GM13977 (cell line): ENCODE data around the gene CPAMD8.
"Not testable (repeated sequence)": the region's sequence is repeated elsewhere in the genome, so short reads cannot be mapped to it uniquely, and the experiment has no call there.

Source experiments
- DNase-seq: peaks from one replicate; pipeline ENCODE4 v3.0.0; 2012; ENCODE audit warnings: low spot score
- CTCF ChIP-seq: IDR thresholded peaks from 2 replicates; pipeline ENCODE4 v1.5.1; 2012; ENCODE audit warnings: mild to moderate bottlenecking, control low read depth; ENCODE audit not compliant: insufficient read depth; ENCODE audit errors: extremely low read depth, missing control alignments
- in situ Hi-C: fragments of 300-500 bp; cut with MboI; formaldehyde crosslinking; loops from one replicate; pipeline ENCODE4 v1.12.0; 2022; ENCODE audit warnings: low sequenced_read_pairs, low pct_unique_long_range_greater_than_20kb, mixed read lengths, inconsistent platforms; ENCODE audit not compliant: unreplicated experiment

CPAMD8 gene

GRCh38 chr19:17022738-17023137, 3.9 kb downstream of the CPAMD8 start:
- DNase-seq, result no peak
- in situ Hi-C loops, result no loop called here
- no peak for TF ChIP-seq CTCF

- DNase-seq, result no peak
- no peak for TF ChIP-seq CTCF
- in situ Hi-C loops, result no loop called here
Measured at GRCh38 chr19:17021793-17022590, 4.6 kb downstream of the CPAMD8 start.

GRCh38 chr19:17021328-17021727, 5.3 kb downstream of the CPAMD8 start:
- TF ChIP-seq CTCF, result no peak
- no peak for DNase-seq
- in situ Hi-C loops, result no loop called here

- no peak for DNase-seq
- in situ Hi-C loops, result no loop called here
Measured at GRCh38 chr19:17020823-17021222, 5.8 kb downstream of the CPAMD8 start.

GRCh38 chr19:17020385-17020784, 6.2 kb downstream of the CPAMD8 start:
- in situ Hi-C loops, result no loop called here
- no peak for DNase-seq
- TF ChIP-seq CTCF, result no peak

More at GRCh38 chr19:17020823-17021222, 5.8 kb downstream of the CPAMD8 start:
- TF ChIP-seq CTCF, result no peak

GRCh38 chr19:17014212-17014861, 12.3 kb downstream of the CPAMD8 start:
- DNase-seq, in situ Hi-C loops: not testable (repeated sequence)

- in situ Hi-C loops, result no loop called here
- DNase-seq, result no peak
- TF ChIP-seq CTCF, result no peak
Measured at GRCh38 chr19:17011485-17011884, 15.1 kb downstream of the CPAMD8 start.
